ENCODE data around the gene HPDL. TPM values are rescaled to one million over a fixed set of nuclear protein-coding genes. Genes with fewer than 3 reads are reported as not detected.
A peak's percentile ranks its signal among the peaks of the same experiment; 100 is the strongest.
"Not testable (repeated sequence)": the region's sequence is repeated elsewhere in the genome, so short reads cannot be mapped to it uniquely, and the experiment has no call there.

HPDL gene
- total RNA-seq (not detected), polyA plus RNA-seq (1 to 10 TPM in 2 of 4 donors, under 1 TPM in 1, not detected in 1; 0.39 to 1.2 (median 1.0) TPM)

DNA sequence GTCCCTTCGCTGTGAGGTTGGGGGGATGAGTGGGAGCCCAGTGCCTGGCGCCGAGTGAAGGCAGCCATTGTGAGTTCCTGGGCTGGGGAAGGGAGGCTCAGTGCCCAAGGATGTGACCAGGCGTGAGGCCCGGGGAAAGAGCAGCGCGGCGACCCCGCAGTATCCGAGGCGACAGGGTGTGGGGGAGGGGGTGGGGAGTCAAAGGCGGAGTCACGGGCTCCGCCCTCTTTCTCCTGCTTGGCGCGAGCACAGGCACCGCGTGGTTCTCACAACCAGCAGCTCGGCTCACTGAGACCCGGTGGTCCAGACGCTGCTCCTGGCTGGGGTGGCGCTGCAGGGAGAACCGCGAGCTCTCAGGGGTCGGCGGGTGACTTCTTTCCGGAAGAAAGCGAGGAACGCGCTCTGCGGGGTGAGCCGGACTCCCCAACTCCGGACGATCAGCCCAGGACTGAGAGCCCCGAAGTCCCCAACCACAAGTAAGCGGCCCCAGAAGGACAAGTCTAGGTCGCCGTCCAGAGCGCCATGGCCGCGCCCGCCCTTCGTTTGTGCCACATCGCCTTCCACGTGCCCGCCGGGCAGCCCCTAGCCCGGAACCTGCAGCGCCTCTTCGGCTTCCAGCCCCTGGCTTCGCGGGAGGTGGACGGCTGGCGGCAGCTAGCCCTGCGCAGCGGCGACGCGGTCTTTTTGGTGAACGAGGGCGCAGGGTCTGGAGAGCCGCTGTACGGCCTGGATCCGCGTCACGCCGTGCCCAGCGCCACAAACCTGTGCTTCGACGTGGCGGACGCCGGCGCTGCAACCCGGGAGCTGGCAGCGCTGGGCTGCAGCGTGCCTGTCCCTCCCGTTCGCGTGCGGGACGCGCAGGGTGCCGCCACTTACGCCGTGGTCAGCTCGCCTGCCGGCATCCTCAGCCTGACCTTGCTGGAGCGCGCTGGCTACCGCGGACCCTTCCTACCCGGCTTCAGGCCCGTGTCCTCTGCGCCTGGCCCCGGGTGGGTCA, at the start of gene HPDL:
HPDL (plus strand) TSS at position 269 of the 997 bp plus-strand sequence; CDS start at position 523, 254 bp downstream.
- peak within 1 kb of the TSS in 2 of 3 donors; percentile 41 to 65 for H3K27ac Mint-ChIP-seq
- H3K4me1 ChIP-seq (ENCODE audit: control insufficient read depth, insufficient read depth, low read length, poor library complexity, severe bottlenecking) = peaks cover 15% of the 10 kb centered on the region
- peak within 1 kb of the TSS; percentile 47 for H3K4me3 ChIP-seq (ENCODE audit: low read depth, low read length)

DNA sequence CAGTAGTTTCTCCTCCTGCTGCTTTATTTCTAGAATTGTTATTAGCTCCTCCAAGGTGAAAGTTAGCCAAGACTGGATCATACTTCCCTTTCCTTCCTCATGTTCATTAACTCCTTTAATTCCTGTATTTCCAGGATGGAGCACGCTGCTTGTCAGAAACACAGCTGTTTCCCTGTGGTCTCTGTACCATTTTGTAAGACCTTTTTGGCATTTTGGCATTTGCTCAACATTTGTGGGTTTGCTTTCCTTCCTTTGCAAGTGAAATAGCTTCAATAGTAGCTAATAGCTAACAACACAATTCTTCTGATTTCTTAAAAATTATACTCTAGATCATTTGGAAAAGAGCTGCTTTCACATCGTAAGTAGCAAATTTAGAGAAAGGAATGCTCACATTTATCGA, 44.3 kb upstream of the HPDL start:
- Histone ChIP-seq H3K4me1 (ENCODE audit: control insufficient read depth, insufficient read depth, low read length, poor library complexity, severe bottlenecking) (no peaks in the 10 kb centered on the region), H3K9me3 (ENCODE audit: control insufficient read depth in 2 of 2, low read length in 2 of 2) (no peaks in the 10 kb centered on the region), H3K4me3 (ENCODE audit: low read depth, low read length) (no peak overlapping the region), H3K27ac (ENCODE audit: insufficient read depth, low read length, poor library complexity, severe bottlenecking) (no peak overlapping the region), H3K36me3 (ENCODE audit: control insufficient read depth, insufficient read depth, low read length) (no peaks in the 10 kb centered on the region), H3K27me3 (ENCODE audit: control insufficient read depth, insufficient read depth, low read length) (no peaks in the 10 kb centered on the region)
- no peak overlapping the region for H3K4me3 Mint-ChIP-seq
- H3K27me3 Mint-ChIP-seq = peaks cover 17% of the 10 kb centered on the region
- H3K27ac Mint-ChIP-seq = no peak overlapping the region
- DNase-seq (no peak), ATAC-seq (ENCODE audit: low read depth in 2 of 2) (no peak)
- peaks cover 0 to 4% (median 0%) of the 10 kb centered on the region in 7 donors for H3K9me3 Mint-ChIP-seq
- peaks cover 4% of the 10 kb centered on the region for H3K36me3 Mint-ChIP-seq
- H3K4me1 Mint-ChIP-seq = peaks cover 0 to 2% (median 0%) of the 10 kb centered on the region in 4 donors

More for the DNA sequence above, at the start of gene HPDL:
- peaks cover 12% of the 10 kb centered on the region for H3K36me3 ChIP-seq (ENCODE audit: control insufficient read depth, insufficient read depth, low read length)
- ATAC-seq (ENCODE audit: low read depth in 2 of 2) = peak; percentile 56 to 75
- no peaks in the 10 kb centered on the region for H3K27me3 ChIP-seq (ENCODE audit: control insufficient read depth, insufficient read depth, low read length)
- peaks cover 4% of the 10 kb centered on the region for H3K36me3 Mint-ChIP-seq
- DNase-seq = peak; percentile 33 to 73 (median 36)
- H3K9me3 Mint-ChIP-seq = peaks cover 0 to 2% (median 0%) of the 10 kb centered on the region in 7 donors
- H3K4me1 Mint-ChIP-seq = peaks cover 0 to 16% (median 2%) of the 10 kb centered on the region in 4 donors
- H3K27me3 Mint-ChIP-seq = peaks cover 6% of the 10 kb centered on the region
- peak within 1 kb of the TSS; percentile 75 to 85 (median 80) for H3K4me3 Mint-ChIP-seq
- H3K9me3 ChIP-seq (ENCODE audit: control insufficient read depth in 2 of 2, low read length in 2 of 2) = no peaks in the 10 kb centered on the region
- H3K27ac ChIP-seq (ENCODE audit: insufficient read depth, low read length, poor library complexity, severe bottlenecking) = no peak within 1 kb of the TSS

DNA sequence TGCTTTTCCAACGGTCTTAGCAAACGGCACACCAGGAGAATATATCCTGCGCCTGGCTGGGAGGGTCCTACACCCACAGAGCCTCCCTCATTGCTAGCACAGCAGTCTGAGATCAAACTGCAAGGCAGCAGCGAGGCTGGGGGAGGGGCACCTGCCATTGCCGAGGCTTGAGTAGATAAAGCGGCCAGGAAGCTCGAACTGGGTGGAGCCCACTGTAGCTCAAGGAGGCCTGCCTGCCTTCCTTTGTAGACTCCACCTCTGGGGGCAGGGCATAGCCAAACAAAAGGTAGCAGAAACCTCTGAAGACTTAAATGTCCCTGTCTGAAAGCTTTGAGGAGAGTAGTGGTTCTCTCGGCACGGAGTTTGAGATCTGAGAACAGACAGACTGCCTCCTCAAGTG, 41.8 kb upstream of the HPDL start:
- ATAC-seq (ENCODE audit: low read depth in 2 of 2); H3K36me3 Mint-ChIP-seq; H3K27ac ChIP-seq (ENCODE audit: insufficient read depth, low read length, poor library complexity, severe bottlenecking); H3K4me3 ChIP-seq (ENCODE audit: low read depth, low read length); H3K4me1 Mint-ChIP-seq; H3K27me3 ChIP-seq (ENCODE audit: control insufficient read depth, insufficient read depth, low read length); H3K9me3 ChIP-seq (ENCODE audit: control insufficient read depth in 2 of 2, low read length in 2 of 2); DNase-seq; H3K4me1 ChIP-seq (ENCODE audit: control insufficient read depth, insufficient read depth, low read length, poor library complexity, severe bottlenecking); H3K4me3 Mint-ChIP-seq; H3K27ac Mint-ChIP-seq; H3K36me3 ChIP-seq (ENCODE audit: control insufficient read depth, insufficient read depth, low read length); H3K9me3 Mint-ChIP-seq: not testable (repeated sequence)
- peaks cover 15% of the 10 kb centered on the region for H3K27me3 Mint-ChIP-seq

DNA sequence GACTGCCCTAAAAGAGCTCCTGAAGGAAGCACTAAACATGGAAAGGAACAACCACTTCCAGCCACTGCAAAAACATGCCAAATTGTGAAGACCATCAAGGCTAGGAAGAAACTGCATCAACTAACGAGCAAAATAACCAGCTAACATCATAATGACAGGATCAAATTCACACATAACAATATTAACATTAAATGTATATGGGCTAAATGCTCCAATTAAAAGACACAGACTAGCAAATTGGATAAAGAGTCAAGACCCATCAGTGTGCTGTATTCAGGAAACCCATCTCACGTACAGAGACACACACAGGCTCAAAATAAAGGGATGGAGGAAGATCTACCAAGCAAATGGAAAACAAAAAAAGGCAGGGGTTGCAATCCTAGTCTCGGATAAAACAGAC, 40.2 kb upstream of the HPDL start:
- H3K4me3 ChIP-seq (ENCODE audit: low read depth, low read length); H3K27ac ChIP-seq (ENCODE audit: insufficient read depth, low read length, poor library complexity, severe bottlenecking); H3K36me3 ChIP-seq (ENCODE audit: control insufficient read depth, insufficient read depth, low read length); ATAC-seq (ENCODE audit: low read depth in 2 of 2); H3K36me3 Mint-ChIP-seq; H3K4me1 ChIP-seq (ENCODE audit: control insufficient read depth, insufficient read depth, low read length, poor library complexity, severe bottlenecking); H3K4me3 Mint-ChIP-seq; DNase-seq; H3K27ac Mint-ChIP-seq; H3K9me3 ChIP-seq (ENCODE audit: control insufficient read depth in 2 of 2, low read length in 2 of 2); H3K27me3 Mint-ChIP-seq; H3K9me3 Mint-ChIP-seq; H3K4me1 Mint-ChIP-seq; H3K27me3 ChIP-seq (ENCODE audit: control insufficient read depth, insufficient read depth, low read length): not testable (repeated sequence)

DNA sequence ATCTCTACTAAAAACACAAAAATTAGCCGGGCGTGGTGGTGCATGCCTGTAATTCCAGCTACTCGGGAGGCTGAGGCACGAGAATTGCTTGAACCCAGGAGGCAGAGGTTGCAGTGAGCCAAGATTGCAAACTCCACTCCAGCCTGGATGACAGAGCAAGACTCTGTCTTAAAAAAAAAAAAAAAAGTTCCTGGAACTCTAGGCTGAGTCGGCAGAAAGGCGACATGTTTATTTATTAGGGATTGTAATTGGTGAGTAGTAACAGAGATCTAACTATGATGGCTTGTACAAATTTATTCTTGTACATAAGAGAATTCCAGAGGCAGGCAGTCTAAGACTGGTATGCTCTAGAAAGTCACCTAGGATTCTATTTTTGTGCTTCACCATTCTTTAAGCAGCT, 35.7 kb upstream of the HPDL start:
- not testable (repeated sequence) for H3K9me3 Mint-ChIP-seq; H3K4me1 ChIP-seq (ENCODE audit: control insufficient read depth, insufficient read depth, low read length, poor library complexity, severe bottlenecking); H3K4me3 Mint-ChIP-seq; H3K27me3 ChIP-seq (ENCODE audit: control insufficient read depth, insufficient read depth, low read length); ATAC-seq (ENCODE audit: low read depth in 2 of 2); H3K4me1 Mint-ChIP-seq; H3K27me3 Mint-ChIP-seq; H3K9me3 ChIP-seq (ENCODE audit: control insufficient read depth in 2 of 2, low read length in 2 of 2); DNase-seq; H3K36me3 ChIP-seq (ENCODE audit: control insufficient read depth, insufficient read depth, low read length); H3K27ac ChIP-seq (ENCODE audit: insufficient read depth, low read length, poor library complexity, severe bottlenecking); H3K36me3 Mint-ChIP-seq; H3K4me3 ChIP-seq (ENCODE audit: low read depth, low read length)
- peak overlapping the region in 1 of 3 donors; percentile 72 for H3K27ac Mint-ChIP-seq

DNA sequence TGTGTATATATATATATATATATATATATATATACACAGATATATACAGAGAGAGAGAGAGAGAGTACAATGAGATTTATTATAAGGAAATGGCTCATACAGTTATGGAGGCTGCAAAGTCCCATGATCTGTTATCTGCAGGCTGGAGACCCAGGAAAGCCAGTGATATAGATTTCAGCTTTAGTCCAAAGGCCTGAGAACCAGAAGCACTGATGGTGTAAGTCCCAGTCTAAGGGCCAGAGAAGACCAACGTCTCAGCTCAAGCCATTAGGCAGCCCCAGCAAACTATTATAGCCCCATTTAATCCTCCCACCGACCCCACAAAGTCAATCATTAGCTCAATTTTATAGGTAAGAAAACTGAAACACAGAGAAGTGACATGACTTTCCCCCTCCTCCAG, 35.0 kb upstream of the HPDL start:
- H3K9me3 ChIP-seq (ENCODE audit: control insufficient read depth in 2 of 2, low read length in 2 of 2) = no peaks in the 10 kb centered on the region
- Mint-ChIP-seq H3K27me3 (peaks cover 4% of the 10 kb centered on the region), H3K4me3 (no peak overlapping the region), H3K36me3 (peaks cover 4% of the 10 kb centered on the region), H3K27ac (no peak overlapping the region), H3K9me3 (no peaks in the 10 kb centered on the region), H3K4me1 (peaks cover 0 to 4% (median 1%) of the 10 kb centered on the region in 4 donors)
- no peak for ATAC-seq (ENCODE audit: low read depth in 2 of 2)
- no peak overlapping the region for H3K4me3 ChIP-seq (ENCODE audit: low read depth, low read length)
- H3K36me3 ChIP-seq (ENCODE audit: control insufficient read depth, insufficient read depth, low read length) = no peaks in the 10 kb centered on the region
- no peaks in the 10 kb centered on the region for H3K27me3 ChIP-seq (ENCODE audit: control insufficient read depth, insufficient read depth, low read length)
- DNase-seq = no peak
- H3K27ac ChIP-seq (ENCODE audit: insufficient read depth, low read length, poor library complexity, severe bottlenecking) = no peak overlapping the region
- H3K4me1 ChIP-seq (ENCODE audit: control insufficient read depth, insufficient read depth, low read length, poor library complexity, severe bottlenecking) = no peaks in the 10 kb centered on the region

DNA sequence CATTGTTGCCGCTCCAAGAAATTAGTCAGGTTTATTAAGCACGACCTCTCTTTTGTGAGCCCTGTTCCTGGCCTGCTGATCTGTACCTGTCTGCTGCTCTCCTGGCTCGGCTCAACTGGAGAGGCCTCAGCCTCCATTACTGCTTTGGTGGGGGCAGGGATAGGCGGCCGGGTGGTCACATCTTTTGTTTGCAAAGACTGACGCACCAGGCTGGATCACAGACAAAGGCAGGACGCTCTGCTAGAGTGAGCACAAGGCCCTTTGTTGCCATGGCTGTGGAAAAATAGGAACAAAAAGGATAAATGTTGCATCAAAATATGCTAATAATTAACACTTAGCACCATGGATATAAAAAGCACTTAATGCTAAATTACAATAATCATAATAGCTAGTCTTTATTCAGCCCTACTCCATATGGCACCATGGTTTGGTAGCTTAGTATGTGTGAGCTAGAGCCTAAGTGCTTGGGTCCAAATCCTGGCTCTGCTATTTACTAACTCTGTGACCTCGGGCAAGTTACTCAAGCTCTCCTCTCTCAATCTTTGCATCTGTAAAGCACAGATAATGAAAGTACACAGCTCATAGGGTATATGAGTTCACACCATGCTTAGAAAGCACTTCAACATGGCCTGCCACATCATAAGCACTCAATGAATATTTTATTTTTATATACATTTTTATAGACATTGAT, 28.9 kb upstream of the HPDL start:
- Histone ChIP-seq H3K4me3 (ENCODE audit: low read depth, low read length) (no peak overlapping the region), H3K27me3 (ENCODE audit: control insufficient read depth, insufficient read depth, low read length) (no peaks in the 10 kb centered on the region), H3K27ac (ENCODE audit: insufficient read depth, low read length, poor library complexity, severe bottlenecking) (no peak overlapping the region), H3K36me3 (ENCODE audit: control insufficient read depth, insufficient read depth, low read length) (no peaks in the 10 kb centered on the region), H3K9me3 (ENCODE audit: control insufficient read depth in 2 of 2, low read length in 2 of 2) (no peaks in the 10 kb centered on the region), H3K4me1 (ENCODE audit: control insufficient read depth, insufficient read depth, low read length, poor library complexity, severe bottlenecking) (no peaks in the 10 kb centered on the region)
- Mint-ChIP-seq H3K9me3 (no peaks in the 10 kb centered on the region), H3K4me3 (no peak overlapping the region), H3K4me1 (peaks cover 5 to 15% (median 10%) of the 10 kb centered on the region in 4 donors), H3K36me3 (peaks cover 4% of the 10 kb centered on the region), H3K27ac (no peak overlapping the region), H3K27me3 (peaks cover 5% of the 10 kb centered on the region)
- no peak for ATAC-seq (ENCODE audit: low read depth in 2 of 2)
- no peak for DNase-seq

Measured in CD4-positive, CD25-positive, alpha-beta regulatory T cell (primary cell).